Endodermal cell (in vitro differentiated cells): ENCODE data around the gene USP30. TPM values are rescaled to one million over a fixed set of nuclear protein-coding genes. Genes with fewer than 3 reads are reported as not detected.

Experiments used
- DNase-seq: peaks from one replicate; pipeline ENCODE4 v3.0.0-alpha.2; 2017
- H3K27ac ChIP-seq: 2 replicates; pipeline ENCODE4 v1.5.1; 2013; ENCODE audit warnings: mild to moderate bottlenecking, low read depth, low read length, moderate library complexity
- H3K27me3 ChIP-seq: 2 replicates; pipeline ENCODE4 v1.6.1; 2013; ENCODE audit warnings: mild to moderate bottlenecking, low read length, moderate library complexity; ENCODE audit not compliant: insufficient read depth, control insufficient read depth, poor library complexity, severe bottlenecking
- H3K36me3 ChIP-seq: 2 replicates; pipeline ENCODE4 v1.7.0; 2013; ENCODE audit warnings: mild to moderate bottlenecking, low read length, moderate library complexity; ENCODE audit not compliant: control insufficient read depth, insufficient read depth
- H3K4me1 ChIP-seq: one replicate; pipeline ENCODE4 v1.7.0; 2013; ENCODE audit warnings: low read length; ENCODE audit not compliant: control insufficient read depth, insufficient read depth
- H3K4me3 ChIP-seq: 2 replicates; pipeline ENCODE4 v1.5.1; 2013; ENCODE audit warnings: mild to moderate bottlenecking, low read length, moderate library complexity
- H3K9ac ChIP-seq: 2 replicates; pipeline ENCODE4 v1.6.1; 2013; ENCODE audit warnings: mild to moderate bottlenecking, low read length, moderate library complexity; ENCODE audit not compliant: poor library complexity, severe bottlenecking; ENCODE audit errors: extremely low read depth
- H3K9me3 ChIP-seq: 2 replicates; pipeline ENCODE4 v1.6.1; 2013; ENCODE audit warnings: mild to moderate bottlenecking, low read length, moderate library complexity; ENCODE audit not compliant: control insufficient read depth
- H3K27ac Mint-ChIP-seq: 2 replicates; pipeline ENCODE4 v1.8.0; 2020; ENCODE audit warnings: mixed read lengths
- H3K27me3 Mint-ChIP-seq: 2 replicates; pipeline ENCODE4 v1.8.0; 2021; ENCODE audit warnings: mild to moderate bottlenecking, mixed read lengths; ENCODE audit not compliant: insufficient read depth
- H3K36me3 Mint-ChIP-seq: 2 replicates; pipeline ENCODE4 v1.8.0; 2020; ENCODE audit warnings: low read depth, mixed read lengths
- H3K4me1 Mint-ChIP-seq: 2 replicates; pipeline ENCODE4 v1.8.0; 2020; ENCODE audit warnings: mixed read lengths
- H3K4me3 Mint-ChIP-seq: 2 replicates; pipeline ENCODE4 v1.8.0; 2020; ENCODE audit warnings: mild to moderate bottlenecking, moderate library complexity, mixed read lengths
- H3K9me3 Mint-ChIP-seq: 2 replicates; pipeline ENCODE4 v1.8.0; 2020; ENCODE audit warnings: mild to moderate bottlenecking, mixed read lengths
- CTCF ChIP-seq: fragments of 200-600 bp; sonication (generic); conservative IDR thresholded peaks from 2 replicates; pipeline ENCODE4 v1.5.0; 2021; ENCODE audit warnings: antibody characterized with exemption, mild to moderate bottlenecking
- WGBS, 2 experiments: methylation state at CpG; one replicate each; pipeline versions ENCODE4 v1.1.5 to v1.1.7; 2013; ENCODE audit warnings: missing lambda C conversion rate in 2 of 2, mixed read lengths in 1 of 2; ENCODE audit not compliant: insufficient coverage in 1 of 2, insufficient read length in 1 of 2; 5-methylcytosine and 5-hydroxymethylcytosine counted together
- total RNA-seq, 2 donors: library from RNA; stranded (reverse); fragmentation: NEBNext Ultra II Directional in 1 of 2; extraction: Animal tissue kit (Norgen Biotek cat#: 25700) in 1 of 2; gene quantifications; 2 replicates in 1 of 2; 3 replicates in 1 of 2; pipeline ENCODE4 v1.2.1, GENCODE V29; 2021

Gene USP30
- total RNA-seq, 2 donors from 2014 or later, result 6.3 to 10.8 TPM

GRCh38 chr12:109057376-109057775 lies 5.0 kb downstream of the USP30 start:
- H3K36me3 Mint-ChIP-seq, result peaks cover 8% of the 10 kb centered on the region
- Histone ChIP-seq H3K27ac (no peak overlapping the region), H3K27me3 (no peaks in the 10 kb centered on the region), H3K4me1 (no peaks in the 10 kb centered on the region), H3K36me3 (peaks cover 12% of the 10 kb centered on the region), H3K9me3 (no peaks in the 10 kb centered on the region), H3K4me3 (no peak overlapping the region), H3K9ac (no peak overlapping the region)
- no peak for DNase-seq
- no peaks in the 10 kb centered on the region for H3K9me3 Mint-ChIP-seq
- WGBS, 2 experiments, result 92 to 100% methylated on average over 1 of the region's 1 CpG
- no peak overlapping the region for H3K27ac Mint-ChIP-seq
- no peaks in the 10 kb centered on the region for H3K27me3 Mint-ChIP-seq
- peaks cover 11% of the 10 kb centered on the region for H3K4me1 Mint-ChIP-seq
- no peak overlapping the region for H3K4me3 Mint-ChIP-seq
- TF ChIP-seq CTCF, result no peak

- peaks cover 16% of the 10 kb centered on the region for H3K36me3 Mint-ChIP-seq
- peaks cover 17% of the 10 kb centered on the region for H3K36me3 ChIP-seq
- H3K4me3 ChIP-seq, result no peak overlapping the region
- no peaks in the 10 kb centered on the region for H3K27me3 ChIP-seq
- no peak overlapping the region for H3K9ac ChIP-seq
- H3K9me3 Mint-ChIP-seq, result no peaks in the 10 kb centered on the region
- no peaks in the 10 kb centered on the region for H3K27me3 Mint-ChIP-seq
- WGBS, 2 experiments, result 94% methylated on average over 6 of the region's 6 CpGs
- peaks cover 5% of the 10 kb centered on the region for H3K9me3 ChIP-seq
- H3K27ac ChIP-seq, result no peak overlapping the region
- H3K27ac Mint-ChIP-seq, result no peak overlapping the region
- no peaks in the 10 kb centered on the region for H3K4me1 ChIP-seq
- DNase-seq, result no peak
- peaks cover 1% of the 10 kb centered on the region for H3K4me1 Mint-ChIP-seq
- no peak overlapping the region for H3K4me3 Mint-ChIP-seq
- TF ChIP-seq CTCF, result no peak
Observed at GRCh38 chr12:109058773-109059172, 6.4 kb downstream of the USP30 start.

GRCh38 chr12:109064143-109064542 lies 11.8 kb downstream of the USP30 start:
- no peak overlapping the region for H3K4me3 ChIP-seq
- 96 to 100% methylated on average over 1 to 3 of the region's 3 CpGs for WGBS, 2 experiments
- Mint-ChIP-seq H3K27me3 (no peaks in the 10 kb centered on the region), H3K4me3 (no peak overlapping the region), H3K9me3 (no peaks in the 10 kb centered on the region), H3K36me3 (peaks cover 11% of the 10 kb centered on the region), H3K27ac (no peak overlapping the region), H3K4me1 (peaks cover 1% of the 10 kb centered on the region)
- peaks cover 23% of the 10 kb centered on the region for H3K36me3 ChIP-seq
- H3K9ac ChIP-seq, result no peak overlapping the region
- DNase-seq, result no peak
- no peaks in the 10 kb centered on the region for H3K27me3 ChIP-seq
- no peak overlapping the region for H3K27ac ChIP-seq
- no peaks in the 10 kb centered on the region for H3K4me1 ChIP-seq
- H3K9me3 ChIP-seq, result peaks cover 5% of the 10 kb centered on the region
- TF ChIP-seq CTCF, result no peak
